Activated CD8-positive, alpha-beta T cell treated with anti-CD3 and anti-CD28 coated beads for 36 hours (primary cell): ENCODE data around the gene CDKAL1. TPM values are rescaled to one million over a fixed set of nuclear protein-coding genes. Genes with fewer than 3 reads are reported as not detected.
"Not testable (repeated sequence)": the region's sequence is repeated elsewhere in the genome, so short reads cannot be mapped to it uniquely, and the experiment has no call there.

Source experiments
- ATAC-seq: fragments of 200-7000 bp; cut with Tn5 transposase; one replicate; pipeline ENCODE4 v1.10.0; 2021; ENCODE audit warnings: mild to moderate bottlenecking, moderate library complexity
- CTCF ChIA-PET: fragments of 350-600 bp; sonication (Branson Sonifier 250); formaldehyde crosslinking; loops from one replicate; lab custom pipeline; 2021; ENCODE audit warnings: antibody characterized with exemption; lab: Charles Lee
- POLR2A ChIA-PET: fragments of 350-600 bp; sonication (Branson Sonifier 250); formaldehyde crosslinking; loops from one replicate; lab custom pipeline; 2021; ENCODE audit warnings: antibody characterized with exemption; lab: Charles Lee
- DNase-seq: peaks from one replicate; pipeline ENCODE4 v3.0.0-alpha.2; 2020
- H3K27ac Mint-ChIP-seq: one replicate; pipeline ENCODE4 v1.8.0; 2021; ENCODE audit warnings: mild to moderate bottlenecking, mixed read lengths
- H3K27me3 Mint-ChIP-seq: one replicate; pipeline ENCODE4 v1.8.0; 2021; ENCODE audit warnings: mixed read lengths
- H3K36me3 Mint-ChIP-seq: one replicate; pipeline ENCODE4 v1.8.0; 2021; ENCODE audit warnings: low read depth, mixed read lengths
- H3K4me1 Mint-ChIP-seq: one replicate; pipeline ENCODE4 v1.8.0; 2021; ENCODE audit warnings: low read depth, mixed read lengths
- H3K4me3 Mint-ChIP-seq: one replicate; pipeline ENCODE4 v1.8.0; 2021; ENCODE audit warnings: mild to moderate bottlenecking, moderate library complexity, mixed read lengths
- H3K9me3 Mint-ChIP-seq: one replicate; pipeline ENCODE4 v1.8.0; 2021; ENCODE audit warnings: mixed read lengths
- CTCF ChIP-seq: fragments of 200-600 bp; IDR thresholded peaks from one replicate; pipeline ENCODE4 v1.8.0; 2022; ENCODE audit warnings: antibody characterized with exemption, mild to moderate bottlenecking
- intact Hi-C: fragments of 100-400 bp; cut with micrococcal nuclease; formaldehyde crosslinking; loops from one replicate; pipeline ENCODE4 v1.10.0; 2022
- total RNA-seq, 2 experiments: library from RNA; stranded (reverse); gene quantifications; one replicate each; pipeline ENCODE4 v1.2.3, GENCODE V29; 2021

CDKAL1 gene
- total RNA-seq, 2 experiments from 2014 or later: 21.6 to 23.6 TPM

GRCh38 chr6:20647585-20647984, 113.3 kb downstream of the CDKAL1 start:
- peaks cover 2% of the 10 kb centered on the region for H3K9me3 Mint-ChIP-seq
- ATAC-seq: no peak
- DNase-seq: no peak
- intact Hi-C loops: no loop called here
- no peaks in the 10 kb centered on the region for H3K27me3 Mint-ChIP-seq
- no peak overlapping the region for H3K27ac Mint-ChIP-seq
- peaks cover 19% of the 10 kb centered on the region for H3K4me1 Mint-ChIP-seq
- peaks cover 33% of the 10 kb centered on the region for H3K36me3 Mint-ChIP-seq
- ChIA-PET POLR2A (no interaction called here), CTCF (no interaction called here)
- TF ChIP-seq CTCF: no peak
- H3K4me3 Mint-ChIP-seq: no peak overlapping the region

- H3K36me3 Mint-ChIP-seq: peaks cover 48% of the 10 kb centered on the region
- H3K4me1 Mint-ChIP-seq: peaks cover 16% of the 10 kb centered on the region
- ATAC-seq, CTCF ChIA-PET, intact Hi-C loops, H3K27me3 Mint-ChIP-seq, H3K27ac Mint-ChIP-seq, POLR2A ChIA-PET, H3K4me3 Mint-ChIP-seq, H3K9me3 Mint-ChIP-seq, DNase-seq: not testable (repeated sequence)
These were observed 115.6 kb downstream of the CDKAL1 start for GRCh38 chr6:20649696-20650470.

- no peaks in the 10 kb centered on the region for H3K27me3 Mint-ChIP-seq
- TF ChIP-seq CTCF: no peak
- no peak overlapping the region for H3K27ac Mint-ChIP-seq
- CTCF ChIA-PET: no interaction called here
- peaks cover 49% of the 10 kb centered on the region for H3K36me3 Mint-ChIP-seq
- no peak for DNase-seq
- H3K4me3 Mint-ChIP-seq: no peak overlapping the region
- H3K9me3 Mint-ChIP-seq: peaks cover 2% of the 10 kb centered on the region
- no peak for ATAC-seq
- intact Hi-C loops: no loop called here
- POLR2A ChIA-PET: no interaction called here
- H3K4me1 Mint-ChIP-seq: peaks cover 14% of the 10 kb centered on the region
These were observed 118.2 kb downstream of the CDKAL1 start for GRCh38 chr6:20652299-20653084.

- ATAC-seq: no peak
- peaks cover 47% of the 10 kb centered on the region for H3K36me3 Mint-ChIP-seq
- ChIA-PET POLR2A (no interaction called here), CTCF (no interaction called here)
- peaks cover 2% of the 10 kb centered on the region for H3K9me3 Mint-ChIP-seq
- intact Hi-C loops: no loop called here
- H3K4me1 Mint-ChIP-seq: peaks cover 11% of the 10 kb centered on the region
- H3K4me3 Mint-ChIP-seq: no peak overlapping the region
- no peak for DNase-seq
- no peak overlapping the region for H3K27ac Mint-ChIP-seq
- no peaks in the 10 kb centered on the region for H3K27me3 Mint-ChIP-seq
- no peak for TF ChIP-seq CTCF
These were observed 118.8 kb downstream of the CDKAL1 start for GRCh38 chr6:20653085-20653479.

DNA sequence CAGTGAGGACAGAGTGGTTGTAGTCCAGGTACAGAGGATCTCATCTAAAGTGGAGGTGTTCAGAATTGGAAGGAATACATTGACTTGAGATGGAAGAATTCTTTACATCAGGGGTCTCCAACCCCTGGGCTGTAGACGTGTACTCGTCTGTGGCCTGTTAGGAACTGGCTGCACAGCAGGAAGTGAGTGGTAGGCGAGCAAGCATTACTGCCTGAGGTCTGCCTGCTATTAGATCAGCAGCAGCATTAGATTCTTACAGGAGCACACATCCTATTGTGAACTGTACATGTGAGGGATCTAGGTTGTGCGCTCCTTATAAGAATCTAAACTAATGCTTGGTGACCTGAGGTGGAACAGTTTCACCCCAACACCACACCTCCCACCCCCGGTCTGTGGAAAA, 121.1 kb downstream of the CDKAL1 start:
- H3K4me3 Mint-ChIP-seq: no peak overlapping the region
- H3K36me3 Mint-ChIP-seq: peaks cover 33% of the 10 kb centered on the region
- DNase-seq (no peak), ATAC-seq (no peak)
- POLR2A ChIA-PET: interaction anchor here (0.7 kb wide), 1 partner anchor 74 kb away, joined by 3 read pairs; no protein-coding TSS in a partner anchor
- H3K27ac Mint-ChIP-seq: no peak overlapping the region
- H3K27me3 Mint-ChIP-seq: no peaks in the 10 kb centered on the region
- no peaks in the 10 kb centered on the region for H3K9me3 Mint-ChIP-seq
- no peak for TF ChIP-seq CTCF
- H3K4me1 Mint-ChIP-seq: peaks cover 13% of the 10 kb centered on the region
- CTCF ChIA-PET: no interaction called here
- intact Hi-C loops: no loop called here
